HG03280 (cell line): ENCODE results near the gene GHRL.
"Not testable (repeated sequence)": the region's sequence is repeated elsewhere in the genome, so short reads cannot be mapped to it uniquely, and the experiment has no call there.

Experiments used
- ATAC-seq: cut with Tn5 transposase; IDR thresholded peaks from one replicate; pipeline ENCODE4 v1.9.1; 2021; ENCODE audit warnings: mild to moderate bottlenecking, moderate library complexity; ENCODE audit not compliant: unreplicated experiment

GHRL gene

DNA sequence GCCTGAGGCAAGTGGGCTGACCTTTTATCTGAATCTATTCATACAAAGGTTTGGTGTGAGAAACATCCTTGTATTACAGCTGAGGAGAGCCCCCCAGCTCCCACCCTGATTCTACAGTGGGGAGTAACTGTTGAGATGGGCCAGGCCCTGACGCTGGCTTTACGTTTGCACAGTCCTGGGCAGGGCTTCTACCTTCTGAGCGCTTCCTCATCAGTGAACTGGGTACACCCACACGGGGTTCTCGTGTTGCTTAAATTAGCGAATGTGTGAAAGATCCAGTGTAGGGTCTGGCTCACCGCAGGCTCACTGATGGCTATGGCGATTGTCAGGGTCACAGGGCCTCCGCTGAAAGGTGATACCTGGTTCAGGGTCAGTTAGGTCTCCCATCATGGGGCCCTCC is 7.3 kb upstream of the GHRL start:
- ATAC-seq: no peak

DNA sequence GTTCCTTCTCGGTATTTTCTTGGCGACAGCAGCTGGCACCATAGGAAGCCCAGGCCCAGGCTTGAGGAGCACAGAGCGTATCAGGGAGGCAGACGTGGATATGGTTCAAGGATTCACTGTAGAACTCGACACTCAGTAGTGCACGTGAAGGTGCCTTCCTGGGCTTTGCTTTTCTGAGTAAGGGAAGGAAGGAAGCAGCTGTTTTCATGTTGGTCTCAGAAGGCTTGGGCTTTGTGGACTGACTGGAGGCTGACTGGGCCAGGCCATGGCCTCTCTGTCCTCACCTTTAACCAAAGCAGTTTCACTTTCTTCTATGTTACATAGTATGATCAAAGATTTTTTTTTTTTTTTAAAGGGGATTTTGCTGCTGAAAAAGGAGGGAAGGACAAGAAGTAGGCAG is 6.9 kb upstream of the GHRL start:
- ATAC-seq: no peak

DNA sequence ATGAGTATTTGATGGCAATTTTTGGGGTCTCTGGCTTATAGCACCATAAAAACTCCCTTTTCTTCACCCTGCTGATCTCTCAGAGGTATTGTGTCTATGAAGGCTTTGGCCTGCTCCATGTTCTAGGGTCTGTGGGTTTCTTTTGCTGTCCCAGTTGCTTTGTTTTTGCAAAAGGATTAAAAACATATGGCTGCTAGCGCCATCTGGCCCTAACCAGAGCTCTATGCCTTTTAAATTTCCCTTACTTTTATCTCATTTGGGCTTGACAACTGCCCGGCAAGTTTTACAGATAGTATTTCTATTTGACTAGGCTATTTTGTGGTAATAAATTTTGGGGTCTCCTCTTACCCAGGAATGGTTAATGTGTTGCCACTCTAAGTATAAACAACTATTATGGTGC is 6.4 kb upstream of the GHRL start:
- ATAC-seq: no peak

DNA sequence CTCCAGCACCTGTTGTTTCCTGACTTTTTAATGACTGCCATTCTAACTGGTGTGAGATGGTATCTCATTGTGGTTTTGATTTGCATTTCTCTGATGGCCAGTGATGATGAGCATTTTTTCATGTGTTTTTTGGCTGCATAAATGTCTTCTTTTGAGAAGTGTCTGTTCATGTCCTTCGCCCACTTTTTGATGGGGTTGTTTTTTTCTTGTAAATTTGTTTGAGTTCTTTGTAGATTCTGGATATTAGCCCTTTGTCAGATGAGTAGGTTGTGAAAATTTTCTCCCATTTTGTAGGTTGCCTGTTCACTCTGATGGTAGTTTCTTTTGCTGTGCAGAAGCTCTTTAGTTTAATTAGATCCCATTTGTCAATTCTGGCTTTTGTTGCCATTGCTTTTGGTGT is 5.3 kb upstream of the GHRL start:
- ATAC-seq: not testable (repeated sequence)

DNA sequence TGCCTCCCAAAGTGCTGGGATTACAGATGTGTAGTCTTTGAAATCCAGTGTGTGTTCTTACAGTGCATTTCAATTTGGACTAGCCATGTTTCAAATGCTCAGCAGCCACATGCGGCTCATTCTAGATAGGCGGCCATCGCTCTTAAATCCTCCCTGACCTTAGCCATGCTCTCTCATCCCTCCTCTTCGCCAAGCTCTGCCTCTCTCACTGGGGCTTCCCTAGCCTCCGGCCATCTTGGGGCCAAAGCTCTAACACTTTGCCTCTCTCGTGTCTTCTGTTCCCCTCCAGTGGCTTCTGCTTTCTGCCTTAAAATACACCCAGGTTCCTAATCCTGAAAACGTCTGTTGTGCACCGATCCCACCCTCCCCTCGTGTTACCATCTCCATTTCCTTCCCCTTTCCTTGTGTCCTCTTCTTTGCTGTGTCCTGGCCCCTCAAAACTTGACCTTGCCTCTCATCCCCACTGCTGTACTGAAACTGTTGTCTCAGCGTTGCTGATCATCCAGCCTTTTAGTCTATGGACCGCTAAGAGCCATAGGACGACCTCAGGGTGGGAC is 1.4 kb upstream of the GHRL start:
- ATAC-seq: no peak

DNA sequence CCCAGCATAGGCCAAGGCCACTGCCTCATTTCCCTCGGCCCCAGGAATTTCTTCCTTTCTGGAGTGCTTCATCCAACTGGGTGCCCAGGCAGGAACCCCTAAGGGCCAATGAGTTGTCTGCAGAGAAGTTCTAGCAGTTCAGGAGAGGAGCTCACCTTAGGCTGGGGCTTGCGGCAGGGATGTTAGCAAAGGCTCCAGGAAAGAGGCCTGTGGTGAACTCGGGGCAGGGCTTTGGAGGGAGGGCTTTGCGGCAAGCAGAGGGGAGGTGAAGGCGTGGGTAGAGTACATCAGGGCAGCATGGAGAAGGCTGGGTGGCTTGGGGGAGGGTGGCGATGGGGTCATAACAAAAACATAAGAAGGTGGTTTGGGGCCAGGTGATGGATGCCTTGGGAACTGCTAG is 1.1 kb downstream of the GHRL start:
- no peak for ATAC-seq

DNA sequence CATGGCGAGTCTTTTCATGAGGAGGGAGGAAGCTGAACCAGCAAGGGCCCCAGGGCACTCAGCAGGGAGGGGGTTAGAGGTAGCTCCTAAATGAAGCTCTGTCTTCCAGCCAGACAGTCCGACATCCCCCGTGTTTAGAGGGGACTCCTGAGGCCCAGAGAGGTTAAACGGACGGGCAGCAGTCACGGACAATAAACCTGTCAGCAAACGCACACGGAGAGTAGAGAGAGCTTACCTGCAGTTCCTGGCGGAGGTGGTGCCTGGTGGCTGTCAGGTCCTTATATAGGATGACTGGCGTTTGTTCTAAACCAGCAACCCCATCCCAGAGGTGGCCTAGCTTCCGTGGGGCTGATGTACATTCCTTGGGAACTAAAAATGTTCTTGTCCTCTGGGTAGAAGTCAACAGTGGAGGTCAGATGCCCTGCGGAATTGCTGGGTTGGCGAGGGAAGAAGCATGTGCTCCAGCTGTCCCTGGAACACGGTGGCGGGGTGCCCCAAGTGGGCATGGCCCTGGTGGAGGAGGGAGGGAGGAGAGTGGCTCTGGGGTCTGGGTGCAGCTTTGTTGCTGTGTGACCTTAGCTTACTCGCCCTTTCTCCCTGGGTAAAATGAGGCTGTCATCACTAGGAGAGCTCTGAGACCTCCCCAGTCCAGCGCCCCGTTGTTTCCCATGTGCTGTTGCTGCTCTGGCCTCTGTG is 2.1 kb downstream of the GHRL start:
- ATAC-seq: no peak

DNA sequence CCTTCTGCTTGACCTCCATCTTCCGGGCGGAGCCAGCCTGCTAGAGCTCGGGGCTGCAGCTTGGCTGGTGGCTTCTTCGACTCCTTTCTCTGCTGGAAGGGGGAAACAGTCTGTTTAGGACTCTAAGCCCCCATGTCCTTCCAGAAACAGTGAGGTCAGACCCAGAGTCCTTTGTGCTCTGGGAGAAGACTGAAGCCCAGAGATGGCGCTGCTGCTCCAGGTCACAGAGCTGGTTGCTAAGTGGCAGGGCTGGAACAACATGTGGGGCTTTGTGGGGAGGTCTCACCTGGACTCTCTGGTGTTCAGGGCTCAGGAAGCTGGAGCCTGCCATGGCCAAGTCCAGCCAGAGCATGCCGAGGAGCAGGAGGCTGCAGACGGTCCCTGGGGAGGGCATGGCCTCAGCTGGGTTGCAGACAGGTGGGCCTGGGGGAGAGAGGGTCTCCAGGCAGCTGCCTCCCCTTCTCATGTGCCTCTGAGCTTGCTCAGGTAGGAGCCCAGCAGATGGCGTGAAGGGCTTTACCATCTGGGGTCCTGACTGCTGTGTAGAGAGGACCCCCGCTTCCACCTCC is 2.9 kb downstream of the GHRL start:
- no peak for ATAC-seq

DNA sequence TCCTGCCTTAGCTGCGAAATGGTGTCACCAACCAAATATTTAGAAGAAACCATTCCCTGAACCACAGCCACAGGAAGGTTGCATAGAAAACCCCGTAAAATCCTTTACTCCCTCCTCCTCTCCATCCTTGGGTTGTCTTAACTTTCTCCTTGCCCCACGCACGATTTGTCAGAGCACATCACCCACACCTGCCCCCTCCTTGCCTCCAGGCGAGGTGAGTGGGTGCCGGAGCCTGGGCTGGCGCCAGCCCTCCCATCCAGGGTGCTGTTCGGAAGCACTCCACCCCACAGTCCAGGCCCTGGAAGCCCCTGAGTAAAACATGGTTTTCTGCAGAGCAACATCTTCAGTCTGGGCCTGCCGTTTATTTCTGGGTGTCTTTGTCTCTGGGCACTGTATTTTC is 3.7 kb downstream of the GHRL start:
- no peak for ATAC-seq

DNA sequence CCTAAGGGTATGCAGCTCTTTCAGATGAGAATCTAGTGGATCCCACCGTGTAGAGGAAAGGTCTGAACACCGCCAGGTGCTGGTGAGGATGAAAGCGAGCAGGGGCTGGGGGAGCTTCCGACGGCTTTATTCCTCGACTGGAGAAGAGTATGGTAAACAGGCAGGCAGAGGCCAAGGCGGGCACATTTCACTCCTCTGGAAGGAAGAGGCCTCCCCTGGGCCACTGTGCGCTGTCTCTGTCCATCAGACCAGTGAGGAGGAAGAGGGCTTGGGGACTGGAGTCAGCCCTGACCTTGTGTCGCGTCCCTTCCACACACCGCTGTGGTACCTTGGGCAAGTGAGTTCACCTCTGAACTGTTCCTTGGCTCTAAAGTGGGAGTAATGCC is 4.2 kb downstream of the GHRL start:
- ATAC-seq: no peak

DNA sequence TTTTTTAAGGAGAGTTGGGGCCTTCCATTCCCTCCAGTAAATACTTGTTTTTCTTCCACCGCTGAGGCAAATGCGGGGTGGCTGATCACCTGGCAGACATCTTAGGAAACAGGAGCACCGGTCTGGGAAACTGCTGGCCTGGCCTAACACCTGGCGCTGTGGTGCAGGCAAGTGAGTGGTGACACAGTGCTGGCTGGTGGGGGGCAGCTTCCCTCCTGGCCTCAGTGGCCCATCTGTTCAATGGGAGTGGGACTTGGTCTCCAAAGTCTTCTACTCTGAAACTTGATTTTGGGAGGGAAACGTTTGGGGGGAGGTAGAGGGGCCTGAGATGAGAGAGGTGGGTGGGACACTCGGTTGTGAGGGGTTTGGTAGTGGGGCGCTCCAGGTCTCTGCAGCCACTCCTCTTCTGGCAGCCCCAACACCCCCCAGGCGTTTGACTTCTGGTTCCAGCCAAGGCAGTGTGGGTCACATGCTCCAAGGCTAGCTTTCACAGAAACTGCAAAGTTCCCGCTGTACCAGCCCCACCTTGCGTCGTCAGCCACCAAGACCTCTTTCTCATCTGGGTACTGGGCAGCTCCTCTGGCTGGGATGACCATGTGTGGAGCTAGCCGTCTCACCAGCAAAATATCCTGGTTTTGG is 4.7 kb downstream of the GHRL start:
- ATAC-seq: no peak

DNA sequence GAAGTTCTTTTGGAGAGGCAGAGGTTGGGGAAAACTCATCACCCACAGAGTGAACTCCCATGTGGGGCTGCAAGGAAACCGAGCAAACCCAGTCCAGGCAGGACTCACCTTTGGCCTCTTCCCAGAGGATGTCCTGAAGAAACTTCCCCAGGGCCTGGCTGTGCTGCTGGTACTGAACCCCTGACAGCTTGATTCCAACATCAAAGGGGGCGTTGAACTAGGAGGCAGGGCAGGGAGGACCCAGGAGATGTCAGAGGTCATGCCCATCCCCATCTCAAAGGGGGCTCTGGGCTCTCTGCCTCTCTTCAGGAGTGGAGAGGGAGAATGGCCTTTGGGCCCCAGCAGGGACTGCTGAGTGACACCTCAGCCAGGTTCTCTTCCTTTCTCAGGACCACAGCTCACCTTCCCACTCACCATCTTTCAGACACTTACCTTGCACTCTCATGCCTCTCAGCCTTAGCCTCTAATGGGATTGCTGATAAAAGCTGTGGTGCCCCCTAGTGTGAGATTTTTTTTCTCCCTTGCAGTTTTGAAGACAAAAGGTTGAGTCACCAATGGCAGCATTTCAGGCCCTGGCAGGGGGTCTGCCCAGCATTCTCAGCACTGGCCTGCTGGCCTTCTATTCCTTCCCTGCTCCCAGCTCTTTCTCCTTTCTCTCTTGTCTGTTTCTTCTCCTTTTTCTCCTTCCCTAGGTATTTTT is 6.0 kb downstream of the GHRL start:
- ATAC-seq: no peak

DNA sequence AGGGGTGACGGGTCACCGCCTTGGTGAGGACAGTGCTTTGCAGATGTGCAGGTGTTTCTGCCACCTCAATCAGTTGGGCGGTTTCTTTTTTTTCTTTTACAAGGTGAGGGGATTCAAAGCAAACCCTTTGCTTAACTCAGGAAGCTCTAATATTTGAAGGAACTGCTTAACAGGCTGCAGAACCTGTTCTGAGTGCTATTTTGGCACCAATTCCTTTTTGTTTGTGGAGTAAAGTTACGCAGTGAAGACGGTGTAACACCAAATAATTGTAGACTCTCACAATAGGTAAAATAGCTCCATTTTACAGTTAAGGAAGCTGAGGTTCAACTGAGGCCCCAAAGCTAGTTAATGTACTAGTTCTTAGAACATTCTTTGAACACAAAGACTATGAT is 6.6 kb downstream of the GHRL start:
- ATAC-seq: no peak

DNA sequence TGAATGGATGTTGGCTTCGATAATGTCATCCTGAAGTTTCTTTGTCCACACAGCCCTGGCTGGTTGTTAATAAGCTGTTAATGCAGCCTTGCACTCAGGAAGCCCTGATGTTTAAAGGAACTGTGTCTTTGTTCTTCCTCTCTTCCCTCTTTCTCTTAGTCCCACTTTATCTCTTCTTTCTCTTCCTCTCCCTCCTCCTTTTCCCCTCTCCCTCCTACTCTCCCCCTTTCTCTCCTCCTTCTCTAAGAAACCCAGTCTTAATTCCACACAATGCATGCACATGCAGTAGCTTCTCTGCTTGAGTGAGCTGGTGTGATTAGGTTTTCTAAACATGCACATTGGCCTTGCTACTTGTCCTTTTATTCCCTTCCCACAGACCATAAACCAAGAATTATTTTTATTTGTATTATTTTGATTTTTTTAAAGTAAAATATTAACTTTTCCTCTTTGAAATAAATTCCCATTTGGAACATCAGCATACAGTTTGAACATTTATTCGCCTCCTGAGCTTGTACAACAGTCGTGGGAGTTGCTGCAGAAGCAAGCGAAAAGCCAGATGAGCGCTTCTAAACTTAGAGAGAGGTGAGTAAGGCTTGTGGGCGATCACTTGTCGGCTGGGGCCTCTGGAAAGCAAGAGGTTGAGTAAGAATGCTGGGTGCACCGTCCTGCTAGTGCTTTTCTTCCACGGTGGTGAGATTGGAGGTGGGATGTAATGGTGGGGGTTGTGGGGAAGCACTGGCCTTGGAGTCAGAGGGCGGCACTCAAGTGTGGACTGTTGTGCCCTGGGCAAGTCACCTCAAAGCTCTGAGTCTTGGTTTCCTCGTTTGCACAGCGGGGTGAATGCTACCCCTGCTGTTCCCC is 7.2 kb downstream of the GHRL start:
- ATAC-seq: no peak

DNA sequence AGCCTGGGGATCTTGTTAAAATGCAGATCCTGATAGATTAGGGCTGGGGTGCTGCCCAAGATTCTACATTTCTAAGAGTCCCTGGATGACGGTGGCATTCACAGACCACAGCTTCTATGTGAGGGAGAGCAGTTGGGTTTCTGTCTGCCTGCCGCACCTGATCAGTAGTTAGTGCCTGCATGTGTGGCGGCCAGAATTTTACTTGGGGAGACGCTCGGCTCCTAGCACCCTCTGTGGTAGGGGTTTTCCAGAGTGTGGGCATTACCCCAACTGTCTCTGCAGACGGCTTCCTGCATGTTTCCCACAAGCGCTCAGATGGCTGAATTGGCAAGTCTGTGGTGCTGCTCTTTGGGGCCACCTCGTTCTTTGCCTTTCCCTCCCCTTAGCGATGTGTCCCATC is 8.3 kb downstream of the GHRL start:
- no peak for ATAC-seq

DNA sequence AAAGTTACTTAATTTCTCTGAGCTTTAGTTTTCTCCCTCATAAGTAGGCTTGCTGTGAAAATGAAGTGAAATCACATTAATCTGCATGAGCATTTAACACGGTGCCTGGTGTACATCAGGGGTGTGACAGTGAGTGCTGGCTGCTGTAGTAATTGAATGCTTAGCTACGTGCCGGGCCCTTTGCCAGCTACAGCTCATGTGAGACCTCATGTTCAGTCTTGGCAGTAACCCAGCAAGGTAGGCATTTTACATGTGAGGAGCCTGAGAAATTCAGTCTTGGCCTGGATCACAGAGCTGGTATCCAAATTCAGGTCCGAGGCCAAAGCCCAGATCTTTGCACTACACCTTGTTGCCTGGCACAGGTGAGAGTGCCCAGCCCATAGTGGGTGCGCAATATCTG is 9.1 kb downstream of the GHRL start:
- no peak for ATAC-seq

DNA sequence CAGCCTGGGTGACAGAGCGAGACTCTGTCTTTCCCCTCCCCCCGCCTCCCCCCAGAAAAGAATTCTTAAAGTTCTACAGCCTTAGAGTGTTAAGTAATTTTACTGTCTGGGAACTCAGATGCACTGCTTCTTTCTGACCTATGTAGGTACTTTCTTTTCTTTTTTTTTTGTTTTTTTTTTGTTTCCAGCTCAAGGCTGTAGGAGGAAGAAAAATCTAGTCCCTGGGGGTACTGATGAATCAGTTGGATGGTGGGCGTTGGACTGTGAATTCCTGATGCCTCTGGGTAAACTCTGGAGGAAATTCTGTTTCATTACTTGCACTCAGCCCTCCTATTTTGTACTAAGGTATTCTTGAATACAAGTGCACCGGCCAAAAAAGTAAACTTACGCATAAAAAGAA is 10.8 kb downstream of the GHRL start:
- no peak for ATAC-seq

DNA sequence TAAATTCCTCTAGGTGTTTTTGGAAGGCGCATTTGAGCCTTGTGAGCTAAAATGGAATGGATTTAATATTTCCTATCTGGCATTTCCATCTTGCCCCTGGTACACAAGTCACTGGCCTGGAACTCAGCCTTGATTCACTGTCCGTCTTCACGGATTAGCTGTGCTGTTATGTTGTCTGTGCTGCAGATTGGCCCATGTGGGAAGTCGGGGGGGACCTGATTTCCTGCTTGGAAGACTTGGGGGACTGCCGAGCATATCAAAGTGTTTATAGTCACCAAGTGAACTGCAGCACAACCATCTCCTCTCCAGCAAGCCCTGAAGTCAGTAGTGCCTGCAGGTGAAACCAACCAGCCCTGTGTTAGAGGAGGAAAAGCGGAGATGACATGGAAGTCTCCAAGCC is 12.2 kb downstream of the GHRL start:
- no peak for ATAC-seq

DNA sequence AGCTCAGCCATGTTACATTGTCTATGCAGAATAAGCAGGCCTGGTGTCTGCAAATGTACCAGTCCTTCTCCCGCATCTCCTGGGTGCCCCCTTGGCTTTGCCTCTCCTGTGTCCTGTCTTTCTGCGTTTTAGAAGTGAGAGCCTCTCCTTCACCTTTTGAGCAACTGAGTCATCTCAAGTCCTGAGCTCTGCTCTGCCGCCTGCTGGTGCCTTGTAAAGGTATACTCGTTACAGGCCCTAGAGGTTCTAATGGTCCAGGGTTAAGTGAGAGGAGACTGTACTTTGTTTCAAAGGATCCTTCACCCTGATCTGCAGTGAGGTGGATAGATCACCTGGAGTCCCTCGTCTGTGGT is 12.6 kb downstream of the GHRL start:
- ATAC-seq: no peak

DNA sequence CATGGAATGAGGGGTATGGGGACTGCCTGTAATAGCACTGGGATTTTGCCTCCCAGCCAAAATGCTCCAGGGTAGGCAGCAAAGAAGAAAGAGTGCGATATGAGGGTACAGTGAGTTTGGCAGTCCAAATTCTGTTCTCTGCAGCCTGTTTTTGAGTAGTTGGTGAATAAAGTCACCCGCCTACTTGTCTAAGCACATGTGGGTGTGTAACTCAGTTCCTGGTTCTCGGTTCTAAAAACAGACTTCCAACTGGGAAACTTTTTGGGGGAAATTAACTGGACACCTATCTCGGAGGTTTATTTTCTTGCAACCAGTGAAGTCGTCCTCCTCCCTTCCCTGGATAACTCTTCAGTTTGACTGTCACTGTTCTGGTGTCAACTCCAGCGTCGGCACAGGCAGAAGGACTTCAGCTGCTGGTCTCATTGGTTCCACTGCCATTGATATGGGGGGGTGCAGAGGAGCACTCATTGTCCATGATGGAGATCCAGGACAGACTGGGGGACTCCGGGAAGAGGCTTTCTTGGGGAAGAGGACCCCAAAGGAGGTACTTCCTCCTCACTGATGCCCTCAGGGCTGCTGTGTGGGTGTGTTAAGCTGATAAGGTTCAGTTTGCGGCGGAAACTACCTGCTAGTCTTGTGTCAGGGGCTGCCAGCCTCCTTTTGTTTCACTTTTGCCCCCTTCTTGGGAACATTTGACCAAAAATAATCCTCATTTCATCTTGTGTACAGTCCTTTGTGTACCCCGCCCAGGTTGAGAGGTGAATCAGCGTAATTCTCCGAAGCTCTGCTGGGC is 13.2 kb downstream of the GHRL start:
- no peak for ATAC-seq
